GM12875 (cell line): Measurements from ENCODE around the gene PNPLA6.

ENCODE experiments used
- H3K4me3 ChIP-seq: one replicate; pipeline ENCODE4 v1.5.1; 2011; ENCODE audit warnings: low read depth, low read length, control low read depth
- CTCF ChIP-seq: IDR thresholded peaks from 2 replicates; pipeline ENCODE4 v1.5.1; 2011; ENCODE audit warnings: low read depth, mild to moderate bottlenecking, control low read depth, inconsistent platforms, low read length, moderate library complexity, borderline replicate concordance; ENCODE audit not compliant: insufficient read depth

Gene PNPLA6

GRCh38 chr19:7505682-7506384, 29.7 kb upstream of the PNPLA6 start:
- no peak overlapping the region for H3K4me3 ChIP-seq
- no peak for TF ChIP-seq CTCF

- no peak for TF ChIP-seq CTCF
- no peak overlapping the region for H3K4me3 ChIP-seq
Observed at GRCh38 chr19:7506385-7507328, 28.9 kb upstream of the PNPLA6 start.

- no peak overlapping the region for H3K4me3 ChIP-seq
- no peak for TF ChIP-seq CTCF
Observed at GRCh38 chr19:7507884-7508283, 27.6 kb upstream of the PNPLA6 start.

- no peak overlapping the region for H3K4me3 ChIP-seq
- no peak for TF ChIP-seq CTCF
Observed at GRCh38 chr19:7509625-7510024, 25.9 kb upstream of the PNPLA6 start.

- no peak overlapping the region for H3K4me3 ChIP-seq
- TF ChIP-seq CTCF, result no peak
Observed at GRCh38 chr19:7512400-7512851, 23.1 kb upstream of the PNPLA6 start.

- no peak for TF ChIP-seq CTCF
- no peak overlapping the region for H3K4me3 ChIP-seq
Observed at GRCh38 chr19:7513809-7514642, 21.5 kb upstream of the PNPLA6 start.
